GM19240 (cell line): ENCODE data around the gene HIRA.

Source experiments
- DNase-seq: peaks from one replicate; pipeline ENCODE4 v3.0.0; 2011; ENCODE audit warnings: low spot score; ENCODE audit not compliant: insufficient read length

The HIRA gene

DNA sequence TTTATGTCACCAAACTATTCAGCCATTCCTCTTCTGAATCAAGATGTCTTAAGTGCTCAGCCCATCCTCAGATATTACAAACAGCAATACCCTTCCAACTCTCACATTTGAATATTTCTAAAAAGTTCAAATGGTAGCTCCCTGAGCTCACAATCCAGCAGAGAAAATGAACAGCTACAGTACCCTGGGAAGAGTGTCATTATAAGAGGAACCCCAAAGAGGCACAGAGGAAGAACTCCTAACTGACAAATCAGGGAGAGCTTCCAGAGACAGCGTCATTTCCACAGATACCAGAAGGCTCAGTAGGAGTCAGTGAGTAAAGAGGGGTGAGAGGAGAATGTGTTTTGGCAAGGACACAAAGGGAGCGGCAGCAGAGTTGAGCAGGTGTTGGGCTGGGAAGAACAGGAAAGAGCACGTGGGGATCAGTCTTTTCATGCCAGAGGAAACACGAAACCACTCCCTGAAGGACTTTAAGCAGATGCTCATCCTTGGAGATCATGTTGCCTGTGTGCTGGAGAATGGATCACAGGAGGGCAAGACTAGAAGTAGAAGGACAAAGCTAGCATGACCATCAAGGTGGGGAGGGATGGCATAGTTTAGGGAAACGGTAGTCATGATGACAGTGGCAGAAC lies 144.3 kb downstream of the HIRA start:
- DNase-seq, result no peak

DNA sequence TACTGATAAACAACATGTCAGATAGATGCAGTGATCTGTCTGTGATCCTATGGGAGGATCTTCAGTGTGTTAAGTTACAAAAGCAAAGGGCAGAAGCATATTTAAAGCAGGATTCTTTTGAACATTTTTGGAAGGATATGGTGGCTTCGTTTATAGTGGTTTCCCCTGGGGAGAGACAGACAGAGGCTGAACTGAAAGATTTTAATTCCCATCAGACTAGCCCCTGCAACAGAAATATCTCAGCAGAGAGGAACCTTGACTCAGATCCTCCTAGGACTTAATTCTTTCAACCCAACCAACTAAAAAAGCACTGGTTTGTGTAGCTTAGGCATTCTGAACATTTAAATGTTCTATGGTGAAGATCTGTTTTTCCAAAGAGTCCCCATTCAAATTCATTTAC lies 145.7 kb downstream of the HIRA start:
- no peak for DNase-seq
